Body of pancreas (tissue), 4 donors: Measurements from ENCODE around the gene NDC80.

Experiments used
- CTCF ChIP-seq, 7 experiments: fragments of 450-650 bp in 4 of 7; fragments of 200-600 bp in 3 of 7; sonication (generic) in 3 of 7; IDR thresholded peaks; one replicate each; pipeline ENCODE4 v1.5.1; 2016 to 2019; ENCODE audit warnings: antibody characterized with exemption in 7 of 7
- POLR2A ChIP-seq, 3 donors: fragments of 450-650 bp; IDR thresholded peaks; one replicate each; pipeline ENCODE4 v1.6.1; 2016; ENCODE audit warnings: antibody characterized with exemption in 3 of 3, mild to moderate bottlenecking in 2 of 3

DNA sequence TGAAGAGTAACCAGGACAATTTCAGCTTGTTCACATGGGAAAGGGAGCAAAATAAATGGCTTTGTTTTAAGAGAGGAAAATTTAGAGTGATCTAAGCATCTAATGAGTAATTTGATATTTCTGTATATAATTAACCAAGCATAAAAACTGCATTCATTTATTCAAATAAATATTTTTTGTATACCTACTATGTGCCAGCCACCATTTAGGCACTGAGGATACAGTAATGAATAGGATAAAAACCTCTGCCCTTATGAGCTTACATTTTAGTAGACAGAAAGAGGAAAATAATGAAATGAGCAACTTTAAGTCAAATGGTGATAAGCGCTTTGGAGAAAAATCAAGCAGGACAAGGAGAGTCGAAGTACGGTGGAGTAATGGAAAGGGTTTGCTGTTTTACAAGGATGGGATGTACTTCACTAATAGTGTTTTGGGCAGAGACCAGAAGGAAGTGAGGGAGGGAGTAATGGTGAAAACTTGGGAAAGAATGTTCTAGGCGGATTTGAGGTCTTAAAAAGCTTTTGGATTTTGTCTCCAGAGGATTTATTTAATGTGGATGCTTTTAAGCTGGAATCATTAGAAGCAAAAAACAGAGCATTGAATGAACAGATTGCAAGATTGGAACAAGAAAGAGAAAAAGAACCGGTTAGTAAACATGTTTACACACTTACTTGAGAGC lies 17.4 kb downstream of the NDC80 start:
- no peak for TF ChIP-seq CTCF (IDR thresholded peaks at IDR 0.05)
- TF ChIP-seq POLR2A (IDR thresholded peaks at IDR 0.05): no peak
